ENCODE measurements around the gene COA6.

- no peak for TF ChIP-seq EP300 (IDR thresholded peaks at IDR 0.05)
- TF ChIP-seq, protein P1, sequence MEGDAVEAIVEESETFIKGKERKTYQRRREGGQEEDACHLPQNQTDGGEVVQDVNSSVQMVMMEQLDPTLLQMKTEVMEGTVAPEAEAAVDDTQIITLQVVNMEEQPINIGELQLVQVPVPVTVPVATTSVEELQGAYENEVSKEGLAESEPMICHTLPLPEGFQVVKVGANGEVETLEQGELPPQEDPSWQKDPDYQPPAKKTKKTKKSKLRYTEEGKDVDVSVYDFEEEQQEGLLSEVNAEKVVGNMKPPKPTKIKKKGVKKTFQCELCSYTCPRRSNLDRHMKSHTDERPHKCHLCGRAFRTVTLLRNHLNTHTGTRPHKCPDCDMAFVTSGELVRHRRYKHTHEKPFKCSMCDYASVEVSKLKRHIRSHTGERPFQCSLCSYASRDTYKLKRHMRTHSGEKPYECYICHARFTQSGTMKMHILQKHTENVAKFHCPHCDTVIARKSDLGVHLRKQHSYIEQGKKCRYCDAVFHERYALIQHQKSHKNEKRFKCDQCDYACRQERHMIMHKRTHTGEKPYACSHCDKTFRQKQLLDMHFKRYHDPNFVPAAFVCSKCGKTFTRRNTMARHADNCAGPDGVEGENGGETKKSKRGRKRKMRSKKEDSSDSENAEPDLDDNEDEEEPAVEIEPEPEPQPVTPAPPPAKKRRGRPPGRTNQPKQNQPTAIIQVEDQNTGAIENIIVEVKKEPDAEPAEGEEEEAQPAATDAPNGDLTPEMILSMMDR (IDR thresholded peaks at IDR 0.05), result no peak
Observed at GRCh38 chr1:234324821-234325220, 48.4 kb upstream of the COA6 start.

Measured in suprapubic skin (tissue), 3 donors.